KBM-7 (cell line): ENCODE measurements around the gene OXLD1.

ENCODE experiments used
- DNase-seq: peaks from one replicate; pipeline ENCODE4 v3.0.0-alpha.2; 2015
- in situ Hi-C: fragments of 300-500 bp; cut with MboI; formaldehyde crosslinking; loops from 2 replicates; pipeline ENCODE4 v1.14.3; 2020; ENCODE audit warnings: low sequenced_read_pairs, low pct_unique_long_range_greater_than_20kb, mixed read lengths

OXLD1 gene

DNA sequence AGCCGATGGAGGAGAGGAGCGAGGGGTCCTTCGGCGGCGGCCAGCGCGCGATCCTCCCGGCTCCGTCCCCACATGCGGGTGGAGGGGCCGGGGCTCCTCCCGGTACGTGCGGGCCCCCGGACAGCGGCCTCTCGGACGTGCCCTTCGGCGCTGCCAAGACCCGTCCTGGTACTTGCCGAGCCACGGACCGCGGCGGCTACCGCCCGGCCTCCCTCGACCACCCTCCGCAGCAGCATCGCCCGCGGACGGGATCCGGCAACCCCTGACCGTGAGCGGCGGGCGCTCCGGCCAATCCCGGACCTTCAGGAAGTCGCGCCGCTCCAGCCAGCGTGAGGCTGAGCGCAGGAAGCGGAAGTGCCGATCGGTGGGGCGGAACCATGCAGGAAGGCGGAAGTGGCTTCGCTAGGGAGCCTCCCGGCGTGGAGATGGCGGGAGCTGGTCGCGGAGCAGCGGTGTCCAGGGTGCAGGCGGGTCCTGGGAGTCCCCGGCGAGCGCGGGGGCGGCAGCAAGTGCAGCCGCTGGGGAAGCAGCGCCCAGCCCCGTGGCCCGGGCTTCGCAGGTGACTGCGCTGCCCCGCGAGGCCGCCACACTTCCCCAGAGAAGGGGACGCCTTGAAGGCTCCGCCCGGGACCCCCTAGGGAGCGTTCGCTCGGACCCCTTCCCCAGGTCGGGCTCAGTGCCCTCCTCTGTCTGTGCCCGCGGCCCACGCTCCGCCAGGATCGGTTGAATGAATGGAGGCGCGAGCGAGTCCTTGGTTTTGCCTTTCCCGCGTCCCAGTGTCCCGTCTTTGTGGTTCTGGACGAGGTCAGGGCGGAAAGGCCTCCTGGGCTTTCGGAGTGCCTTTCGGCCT is at the start of gene OXLD1, which contains the start of gene CCDC137:
TSS of gene OXLD1 (minus strand) at position 264 of the 850 bp plus-strand sequence. CDS start at position 236, 28 bp downstream.
TSS of gene CCDC137 (plus strand) at position 396 of the 850 bp plus-strand sequence. CDS start at position 426, 30 bp downstream.
- peak; percentile 94 for DNase-seq
- in situ Hi-C loops, result no loop called here

DNA sequence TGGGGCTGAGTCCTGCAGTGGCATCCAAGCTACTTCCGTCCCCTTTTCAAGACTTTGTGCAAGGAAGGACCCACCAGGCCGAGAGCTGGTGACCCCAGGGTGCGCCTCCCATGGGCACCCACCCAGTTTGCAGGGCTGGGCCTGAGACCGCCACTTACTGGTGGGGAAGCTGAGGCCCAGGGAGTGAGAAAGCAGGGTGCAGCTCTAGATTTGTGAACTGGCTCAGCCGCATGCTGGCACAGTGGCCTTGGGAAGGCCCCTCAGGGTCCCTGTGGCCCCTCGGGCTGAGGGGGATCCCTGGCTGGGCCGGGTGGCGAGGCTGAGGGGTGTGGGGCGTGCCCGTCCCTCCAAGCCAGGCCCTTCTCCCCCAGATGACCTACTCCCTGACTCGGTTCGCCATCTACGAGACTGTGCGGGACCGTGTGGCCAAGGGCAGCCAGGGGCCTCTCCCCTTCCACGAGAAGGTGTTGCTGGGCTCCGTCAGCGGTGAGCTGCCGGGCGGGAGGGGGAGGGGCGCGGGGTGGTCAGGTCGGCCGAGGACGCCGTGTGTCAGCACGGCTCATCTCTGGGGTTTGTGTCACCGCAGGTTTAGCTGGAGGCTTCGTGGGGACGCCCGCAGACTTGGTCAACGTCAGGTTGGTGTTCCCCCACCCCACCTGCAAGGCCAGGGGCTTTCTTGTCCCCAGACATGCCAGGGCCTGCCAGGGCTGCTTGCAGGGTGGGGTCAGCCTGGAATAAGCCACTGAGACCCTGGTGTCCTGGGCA is 48.9 kb upstream of the OXLD1 start:
- in situ Hi-C loops, result no loop called here
- no peak for DNase-seq

DNA sequence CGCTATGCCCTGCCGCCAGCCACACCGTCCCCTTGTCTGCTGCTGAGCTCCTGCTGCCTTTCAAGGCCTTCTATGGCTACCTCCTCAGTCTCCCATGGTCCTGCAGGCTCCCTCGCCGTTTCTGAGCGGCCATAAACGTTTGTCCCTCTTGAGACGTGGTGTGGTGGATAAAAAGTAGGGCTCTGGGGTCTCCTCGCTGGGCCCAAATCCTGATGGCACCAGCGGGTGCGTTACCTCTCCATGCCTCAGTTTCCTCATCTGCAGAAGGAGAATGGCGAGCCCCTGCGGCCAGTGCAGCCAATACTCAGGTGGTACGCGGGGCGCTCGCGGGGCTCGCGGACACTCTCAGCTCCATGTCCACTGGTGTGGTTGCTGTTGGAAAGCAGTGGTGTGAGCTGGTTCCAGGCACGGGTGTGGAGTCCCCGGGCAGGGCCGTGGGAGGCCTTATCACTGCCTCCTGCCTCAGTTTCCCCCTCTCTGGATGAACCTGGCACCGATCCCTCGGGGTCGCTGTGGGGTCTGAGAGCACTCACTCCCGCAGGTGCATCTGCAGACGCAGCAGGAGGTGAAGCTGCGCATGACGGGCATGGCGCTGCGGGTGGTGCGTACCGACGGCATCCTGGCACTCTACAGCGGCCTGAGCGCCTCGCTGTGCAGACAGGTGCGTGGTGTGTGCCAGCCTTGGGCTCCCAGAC is 48.2 kb upstream of the OXLD1 start:
- in situ Hi-C loops, result no loop called here
- DNase-seq, result no peak

DNA sequence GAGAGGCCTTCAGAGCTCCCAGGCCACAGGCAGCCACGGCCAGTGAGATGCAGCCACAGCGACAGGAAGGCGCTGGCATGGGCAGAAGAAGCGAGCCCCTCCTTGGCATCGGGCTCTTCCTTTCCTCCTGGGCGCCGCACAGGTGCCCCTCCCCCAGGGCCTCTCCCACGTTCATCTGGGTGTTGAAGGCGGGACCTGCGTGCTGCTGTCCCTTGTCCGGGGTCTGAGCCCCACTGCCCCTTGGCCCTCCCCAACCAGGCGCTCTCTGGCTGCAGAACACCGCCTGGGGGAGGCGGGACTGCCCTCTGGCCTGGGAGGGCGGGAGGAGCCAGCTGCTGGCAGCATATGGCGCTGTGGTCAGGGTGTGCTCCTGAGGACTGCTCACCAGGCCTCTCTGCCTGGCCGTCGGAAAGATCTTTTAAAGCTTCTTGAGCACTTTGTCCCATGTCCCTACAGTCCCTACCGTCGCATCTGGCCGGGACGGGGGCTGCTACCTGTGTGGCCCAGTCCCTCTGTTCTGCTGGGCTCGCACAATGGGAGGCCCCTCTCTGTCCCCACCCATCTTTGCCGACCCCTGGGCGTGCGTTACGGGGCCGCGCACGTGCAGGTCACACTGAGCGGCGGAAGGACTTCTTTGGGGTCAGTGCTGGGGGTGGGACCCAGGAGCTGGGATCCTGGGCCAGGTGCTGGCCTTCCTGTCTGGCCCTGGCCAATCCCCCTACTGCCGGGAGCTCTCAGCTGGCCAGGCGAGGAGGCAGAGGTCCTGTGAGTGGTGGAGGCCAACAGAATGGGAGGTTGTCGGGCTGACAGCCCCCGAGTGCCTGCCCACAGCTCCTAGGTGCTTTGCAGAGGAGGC is 47.4 kb upstream of the OXLD1 start:
- DNase-seq, result no peak
- in situ Hi-C loops, result no loop called here

DNA sequence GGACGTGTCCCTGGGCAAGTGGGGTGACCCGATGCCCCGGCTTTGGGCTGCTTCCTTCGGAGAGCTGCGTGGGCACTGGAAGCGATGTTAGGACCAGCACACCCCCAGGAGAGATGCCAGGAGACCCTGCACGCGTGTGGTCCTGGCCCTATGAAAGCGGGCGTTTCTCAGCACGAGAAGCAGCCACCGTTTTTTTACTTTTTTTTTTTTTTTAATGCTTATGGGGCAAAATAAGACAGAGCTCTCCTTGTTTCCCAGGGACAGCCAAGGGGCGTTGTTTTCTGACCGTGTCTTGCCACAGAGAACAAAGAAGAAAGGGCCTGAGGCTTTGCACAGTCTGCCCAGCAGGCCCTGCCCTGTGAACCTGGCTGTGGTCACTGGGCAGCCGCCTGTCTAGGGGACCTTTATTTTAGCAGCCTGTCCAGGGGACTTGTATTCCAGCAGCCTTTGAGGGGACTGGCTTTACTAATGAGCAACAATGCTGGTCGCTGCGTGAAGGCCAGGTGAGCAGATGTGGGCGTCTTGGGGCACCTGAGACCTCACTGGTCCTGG is 46.7 kb upstream of the OXLD1 start:
- DNase-seq, result peak; percentile 26
- in situ Hi-C loops, result no loop called here

DNA sequence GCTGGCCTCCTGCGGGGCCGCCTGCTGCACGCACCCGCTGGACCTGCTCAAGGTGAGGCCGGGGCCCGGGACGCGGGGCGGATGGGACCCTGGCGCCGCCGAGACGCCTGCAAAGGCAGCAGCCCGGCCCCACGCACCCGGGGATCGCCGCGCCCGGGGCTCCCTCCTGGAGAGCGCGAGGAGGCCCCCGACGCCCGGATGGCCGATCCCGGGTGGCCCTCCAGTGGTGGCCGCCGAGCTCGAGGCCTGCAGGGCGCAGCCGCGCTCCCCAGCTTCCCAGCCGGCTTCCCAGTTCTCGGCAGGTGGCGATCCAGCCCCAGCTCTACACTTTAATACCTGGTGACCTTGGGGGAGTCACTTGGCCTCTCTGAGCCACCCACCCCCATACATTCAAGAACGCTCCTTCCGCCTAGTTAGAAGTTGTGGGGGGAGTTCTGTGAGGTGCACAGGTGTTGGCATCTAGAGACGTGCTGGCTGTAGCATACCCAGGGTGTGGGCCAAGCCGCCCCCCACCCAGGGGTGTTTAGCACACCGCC is 46.1 kb upstream of the OXLD1 start:
- in situ Hi-C loops, result no loop called here
- DNase-seq, result peak; percentile 50

DNA sequence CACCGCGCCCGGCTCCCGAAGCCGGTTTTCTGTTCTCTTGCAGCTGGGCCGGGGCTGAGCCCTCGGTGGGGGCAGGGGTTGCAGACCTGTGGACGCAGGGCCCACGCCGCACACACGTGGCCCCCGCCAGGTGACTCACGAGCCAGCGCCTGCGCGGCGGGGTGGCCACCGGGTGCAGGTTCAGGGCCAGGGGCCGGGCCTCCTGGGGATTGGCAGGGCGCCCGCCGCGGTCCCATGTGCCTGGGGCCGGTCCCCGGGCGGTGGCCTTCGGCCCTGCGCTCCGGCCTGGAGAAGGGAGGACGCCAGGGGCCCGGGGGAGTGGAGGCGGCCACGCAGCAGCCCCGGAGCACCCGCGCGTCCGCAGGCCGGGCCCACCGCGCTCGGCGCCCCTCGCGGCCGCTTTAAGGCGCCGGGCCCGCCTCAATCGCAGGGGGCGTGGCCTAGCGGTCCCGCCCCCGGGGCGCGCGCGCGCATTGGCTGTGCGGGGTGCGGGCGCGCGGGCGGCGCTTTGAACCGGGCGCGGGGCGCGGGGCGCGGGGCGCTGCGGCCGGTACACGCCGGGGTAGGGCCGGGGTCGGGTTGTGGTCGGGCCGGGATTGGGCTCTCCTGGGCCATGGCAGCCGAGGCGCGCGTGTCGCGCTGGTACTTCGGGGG is 45.5 kb upstream of the OXLD1 start, which contains the start of gene SLC25A10:
TSS of gene SLC25A10 (plus strand) at position 471 of the 654 bp plus-strand sequence. CDS start at position 614, 143 bp downstream.
- peak; percentile 80 for DNase-seq
- in situ Hi-C loops, result no loop called here

DNA sequence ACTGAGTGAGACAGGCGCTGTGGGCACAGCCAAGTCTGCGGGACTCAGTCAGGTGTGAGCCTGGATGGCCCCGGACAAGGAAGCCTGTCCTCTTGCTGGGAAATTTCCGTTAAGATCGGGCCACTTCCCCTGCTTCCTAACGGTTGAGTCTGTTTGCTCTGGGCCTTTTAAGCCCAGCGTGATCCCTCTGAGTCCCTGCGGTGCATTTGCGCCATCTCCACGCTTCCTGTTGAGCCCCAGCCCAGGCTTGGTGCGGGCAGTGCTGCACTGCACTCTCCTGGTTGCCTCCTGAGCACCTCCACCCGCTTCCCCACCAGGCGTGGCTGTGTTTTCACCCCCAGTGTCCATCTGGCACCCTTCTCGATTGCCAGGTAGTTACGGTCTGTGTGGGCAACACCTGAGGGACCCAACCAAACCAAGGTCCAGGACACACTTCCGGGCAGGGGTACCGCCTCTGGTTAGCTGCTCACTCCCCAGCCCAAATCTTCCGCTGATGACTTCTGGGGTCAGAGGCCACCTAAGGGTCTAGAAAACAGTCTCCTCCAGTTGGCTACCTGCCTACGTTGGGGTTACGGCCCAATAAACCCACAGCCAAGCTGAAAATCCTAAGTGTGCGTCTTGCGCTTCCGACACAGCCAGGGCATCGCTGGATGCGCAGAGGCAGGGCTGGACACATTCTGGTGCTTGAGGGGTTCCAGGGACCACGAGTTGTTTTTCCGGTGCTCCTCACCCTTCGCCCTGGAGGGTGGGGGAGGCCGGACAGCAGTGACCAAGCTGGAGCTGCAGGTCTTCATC is 44.3 kb upstream of the OXLD1 start:
- DNase-seq, result peak; percentile 69
- in situ Hi-C loops, result no loop called here

DNA sequence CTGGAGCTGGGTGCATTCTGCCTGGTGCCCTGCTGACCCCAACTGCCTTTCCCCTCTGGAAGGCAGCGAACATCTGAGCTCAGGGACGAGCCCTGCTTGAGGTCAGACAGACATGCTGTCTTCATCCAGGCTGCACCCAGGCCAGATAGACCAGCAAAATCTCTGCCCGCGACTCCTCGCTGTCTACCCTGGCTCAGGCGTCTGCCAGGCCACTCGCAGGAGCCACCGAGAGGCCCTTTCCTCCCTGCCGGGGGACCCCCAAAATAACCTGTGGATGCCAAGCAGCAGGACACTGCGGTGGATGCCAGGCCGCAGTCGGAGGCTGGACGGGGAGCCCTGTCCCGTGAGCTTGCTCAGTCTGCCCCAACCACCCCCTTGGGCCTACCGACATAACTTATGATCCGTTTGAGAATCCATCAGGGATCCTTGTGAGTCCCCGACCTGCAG is 42.4 kb upstream of the OXLD1 start:
- in situ Hi-C loops, result no loop called here
- no peak for DNase-seq

DNA sequence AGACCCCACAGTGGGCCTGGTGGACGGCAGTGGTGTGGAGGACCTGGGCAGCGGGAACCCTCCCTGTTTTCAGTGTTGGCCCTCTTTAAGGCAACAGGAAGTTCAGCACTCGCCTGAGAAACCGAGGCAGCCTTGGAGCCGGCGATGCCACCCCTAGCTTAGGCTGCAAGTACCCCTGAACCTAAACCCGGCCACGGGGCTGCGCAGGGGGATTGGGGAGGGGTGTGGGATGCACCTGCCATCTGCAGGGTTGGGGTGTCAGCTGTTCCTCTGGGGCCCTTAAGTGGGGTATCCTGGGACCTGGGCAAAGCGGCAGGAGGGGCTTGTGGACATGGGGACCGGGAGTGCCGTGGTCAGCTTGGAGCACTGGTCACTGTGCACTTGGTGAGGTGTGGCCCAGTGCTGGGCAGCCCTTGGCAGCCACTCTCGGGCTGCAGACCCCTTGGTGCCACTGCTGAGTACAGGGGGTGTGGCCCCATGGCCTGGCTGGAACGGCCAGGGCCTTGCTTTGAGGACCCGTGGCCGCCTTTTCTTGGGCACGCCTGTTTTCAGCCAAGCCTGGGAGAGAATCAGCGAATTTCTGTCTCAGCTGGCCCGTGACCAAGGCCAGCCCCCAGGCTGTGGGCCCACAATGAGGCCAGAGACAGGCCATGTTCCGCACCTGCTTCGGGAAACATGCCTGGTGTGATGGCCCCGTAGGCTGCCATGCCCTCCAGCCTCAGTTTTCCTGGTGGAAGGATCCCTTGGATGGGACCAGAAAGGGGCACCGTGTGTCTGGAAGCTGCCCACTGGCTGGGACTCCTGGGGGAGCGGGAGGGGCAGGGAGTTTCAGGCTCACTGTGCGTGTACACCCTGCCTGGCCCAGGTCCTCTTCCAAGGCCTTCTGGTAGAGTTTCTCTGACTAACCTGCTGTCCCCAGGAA is 41.6 kb upstream of the OXLD1 start:
- in situ Hi-C loops, result no loop called here
- no peak for DNase-seq

DNA sequence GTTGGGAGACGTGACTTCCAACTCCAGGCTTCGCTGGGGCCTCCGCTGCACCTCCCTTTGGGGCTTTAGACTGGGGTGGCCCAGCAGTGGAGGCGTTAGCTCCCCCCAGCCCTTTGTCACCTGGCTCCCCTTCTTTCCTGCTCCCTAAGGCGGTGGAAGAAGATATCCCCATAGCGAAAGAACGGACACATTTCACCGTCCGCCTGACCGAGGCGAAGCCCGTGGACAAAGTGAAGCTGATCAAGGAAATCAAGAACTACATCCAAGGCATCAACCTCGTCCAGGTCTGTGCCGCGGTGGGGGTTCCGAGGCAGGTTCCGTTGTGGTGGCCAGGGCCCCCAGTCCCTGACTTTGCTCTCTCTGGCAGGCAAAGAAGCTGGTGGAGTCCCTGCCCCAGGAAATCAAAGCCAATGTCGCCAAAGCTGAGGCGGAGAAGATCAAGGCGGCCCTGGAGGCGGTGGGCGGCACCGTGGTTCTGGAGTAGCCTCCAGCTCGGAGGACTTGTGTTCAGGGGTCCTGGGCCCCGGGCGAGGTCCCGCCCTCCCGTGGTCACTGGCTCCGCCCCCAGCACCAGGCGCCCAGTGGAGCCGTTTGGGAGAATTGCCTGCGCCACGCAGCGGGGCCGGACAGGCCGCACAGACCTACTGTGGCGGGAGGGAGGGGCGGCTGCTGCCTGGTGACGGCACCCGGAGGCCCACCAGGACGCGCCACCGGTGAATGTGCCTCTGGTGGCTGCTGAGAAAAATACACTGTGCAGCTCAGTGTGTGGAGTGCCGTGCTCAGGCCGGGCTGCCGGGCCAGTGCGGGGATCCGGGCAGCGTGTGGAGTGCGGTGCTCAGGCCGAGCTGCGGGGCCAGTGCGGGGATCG is 40.6 kb upstream of the OXLD1 start:
- in situ Hi-C loops, result no loop called here
- no peak for DNase-seq

DNA sequence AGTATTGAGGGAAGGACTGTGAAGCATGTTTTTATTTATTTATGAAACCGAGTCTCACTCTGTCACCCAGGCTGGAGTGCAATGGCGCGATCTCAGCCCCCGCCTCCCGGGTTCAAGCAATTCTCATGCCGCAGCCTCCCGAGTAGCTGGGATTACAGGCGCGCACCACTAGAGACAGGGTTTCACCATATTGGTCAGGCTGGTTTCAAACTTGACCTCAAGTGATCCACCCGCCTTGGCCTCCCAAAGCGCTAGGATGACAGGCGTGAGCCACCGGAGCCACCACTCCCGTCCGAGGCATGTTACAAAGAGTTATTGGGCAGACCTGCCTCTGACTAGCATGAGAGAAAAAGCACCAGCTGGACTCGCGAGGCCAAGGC is 39.8 kb upstream of the OXLD1 start:
- no peak for DNase-seq

DNA sequence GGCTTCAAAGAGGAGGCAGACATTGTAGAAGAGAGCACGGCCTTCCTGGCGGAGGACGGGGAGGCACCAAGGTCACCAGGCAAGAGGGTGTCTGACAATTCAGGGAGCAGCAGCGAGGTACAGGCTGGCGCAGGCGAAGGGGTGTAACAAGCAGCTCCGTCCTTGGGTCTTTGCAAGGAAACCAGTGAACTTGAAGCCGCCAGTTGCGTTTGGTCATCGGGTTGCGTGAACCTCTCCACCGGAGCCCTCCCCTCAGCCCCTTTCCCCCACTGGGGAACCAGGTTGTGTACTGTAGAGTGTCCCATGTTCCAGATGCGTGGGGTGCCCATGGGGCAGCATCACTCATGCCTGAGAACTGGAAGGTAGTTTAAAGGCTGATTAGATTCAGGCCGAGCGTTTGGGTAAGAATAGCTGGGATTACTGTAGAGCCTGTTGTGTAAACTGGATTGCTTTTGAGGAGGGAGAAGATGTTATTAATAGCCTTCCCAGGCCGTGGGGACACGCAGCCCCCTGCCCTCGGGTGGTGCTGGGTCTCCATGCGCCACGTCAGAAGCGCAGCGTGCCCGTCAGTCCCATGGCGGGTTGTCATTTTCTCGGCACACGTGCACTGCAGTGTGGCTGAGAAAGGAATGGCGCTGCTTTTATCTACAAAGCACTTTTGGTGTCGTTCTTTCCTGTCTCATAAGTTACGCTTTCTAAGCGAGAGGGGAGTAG is 39.3 kb upstream of the OXLD1 start:
- DNase-seq, result no peak
- in situ Hi-C loops, result no loop called here

More for the DNA sequence above, 39.8 kb upstream of the OXLD1 start:
- in situ Hi-C loops, result no loop called here
